GM19467 (cell line): Measurements from ENCODE around the gene PRR9.
A peak's percentile ranks its signal among the peaks of the same experiment; 100 is the strongest.
"Not testable (repeated sequence)": the region's sequence is repeated elsewhere in the genome, so short reads cannot be mapped to it uniquely, and the experiment has no call there.

Source experiments
- ATAC-seq: cut with Tn5 transposase; IDR thresholded peaks from one replicate; pipeline ENCODE4 v1.9.1; 2021; ENCODE audit warnings: mild to moderate bottlenecking, moderate library complexity; ENCODE audit not compliant: unreplicated experiment

Gene PRR9

DNA sequence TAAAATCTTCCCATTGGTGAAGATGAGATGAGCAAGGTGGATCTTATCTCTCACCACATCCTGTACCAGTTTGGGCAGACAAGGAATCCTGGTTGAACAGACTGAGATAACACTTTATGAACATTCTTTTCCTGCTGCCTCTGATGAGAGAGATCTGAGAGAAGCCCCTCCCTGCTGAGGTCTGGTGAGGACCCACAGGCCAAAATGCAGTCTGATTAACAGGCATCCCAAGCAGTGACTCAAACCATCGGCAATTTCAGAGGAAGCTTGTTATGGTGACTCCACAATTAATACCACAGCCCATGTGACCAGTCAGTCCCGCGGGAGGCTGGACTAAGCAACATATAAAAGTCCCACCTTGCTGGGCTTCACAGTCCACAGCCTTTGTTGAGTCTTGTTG, at the start of gene PRR9:
Gene PRR9 (plus strand): TSS at position 373 of the 400 bp plus-strand sequence. CDS start 561 bp downstream, outside the sequence.
- no peak for ATAC-seq

- no peak for ATAC-seq
Measured at GRCh38 chr1:153168686-153169085, 48.7 kb upstream of the PRR9 start.

DNA sequence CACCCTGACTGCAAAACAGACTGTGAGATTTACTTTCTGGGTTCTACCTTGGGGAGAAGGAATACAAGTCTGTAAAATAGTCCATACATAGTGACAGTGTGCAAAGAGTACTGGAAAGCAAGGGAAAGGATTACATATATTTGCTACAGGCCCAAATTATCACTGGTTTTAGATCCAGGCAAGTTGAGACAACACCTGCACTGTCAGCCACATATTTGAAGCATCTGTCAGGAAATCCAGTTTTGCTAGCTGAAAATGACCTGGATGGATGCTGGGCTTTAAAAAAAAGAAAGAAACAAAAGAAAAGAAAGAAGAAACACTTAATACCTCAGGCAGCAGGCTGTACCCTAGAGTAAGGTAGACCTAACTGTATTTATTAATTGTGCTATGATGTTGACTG, 42.8 kb upstream of the PRR9 start:
- no peak for ATAC-seq

- no peak for ATAC-seq
Measured at GRCh38 chr1:153178922-153179321, 38.5 kb upstream of the PRR9 start.

DNA sequence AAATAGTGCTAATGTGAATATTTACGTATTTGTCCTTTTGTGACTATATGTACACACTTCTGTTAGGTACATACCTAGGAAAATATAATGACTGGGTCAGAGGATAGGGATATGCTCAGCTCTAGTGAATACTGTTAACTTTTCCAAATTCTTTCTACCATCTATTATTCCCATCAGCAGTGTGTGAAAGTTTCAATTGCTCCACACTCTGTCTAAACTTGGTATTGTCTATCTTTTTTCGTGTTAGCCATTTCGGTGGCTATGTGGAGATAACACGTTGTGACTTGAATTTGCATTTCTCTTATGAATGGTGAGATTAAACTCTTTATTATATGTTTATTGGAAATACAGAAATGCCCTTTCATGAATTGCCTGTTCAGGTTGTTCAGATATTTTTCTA, 36.8 kb upstream of the PRR9 start:
- ATAC-seq = no peak

- not testable (repeated sequence) for ATAC-seq
Measured at GRCh38 chr1:153188301-153188700, 29.1 kb upstream of the PRR9 start.

DNA sequence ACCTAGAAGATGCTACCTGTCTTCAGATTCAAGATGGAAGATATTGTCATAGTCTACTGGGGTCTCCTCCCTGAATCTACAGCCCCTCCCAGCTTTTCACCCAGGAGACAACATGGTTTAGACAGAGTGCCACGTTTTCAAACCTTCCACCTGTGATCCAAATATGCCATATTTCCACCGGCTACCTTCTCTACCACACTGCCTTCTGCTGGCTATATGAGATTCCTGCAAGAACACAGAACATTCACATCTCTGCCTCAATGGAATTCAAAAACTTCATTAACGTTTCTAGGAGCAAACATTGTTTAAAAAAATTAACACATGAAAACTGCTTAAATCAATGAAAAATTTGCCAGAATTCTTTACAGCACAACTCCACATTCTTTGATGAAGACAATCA, 27.0 kb upstream of the PRR9 start:
- no peak for ATAC-seq

DNA sequence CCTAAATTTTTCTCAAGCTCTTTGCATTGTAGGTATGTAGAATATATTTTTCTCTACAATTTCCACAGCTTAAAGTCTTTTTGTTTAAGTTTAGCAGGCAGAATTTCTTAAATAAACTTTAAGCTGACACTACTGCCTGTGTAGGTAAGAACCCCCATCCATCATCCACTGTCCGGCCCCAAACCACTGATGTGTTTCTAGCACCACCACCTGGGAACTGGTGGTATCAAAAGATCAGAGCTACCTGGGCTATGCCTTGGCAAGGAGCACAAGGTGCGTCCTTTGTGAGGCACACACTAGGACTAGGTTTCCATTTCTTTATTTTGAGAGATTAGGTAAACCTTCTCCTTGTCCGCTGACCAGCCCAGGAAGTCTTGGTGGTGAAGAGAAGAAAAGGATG, 24.7 kb upstream of the PRR9 start:
- ATAC-seq = no peak

DNA sequence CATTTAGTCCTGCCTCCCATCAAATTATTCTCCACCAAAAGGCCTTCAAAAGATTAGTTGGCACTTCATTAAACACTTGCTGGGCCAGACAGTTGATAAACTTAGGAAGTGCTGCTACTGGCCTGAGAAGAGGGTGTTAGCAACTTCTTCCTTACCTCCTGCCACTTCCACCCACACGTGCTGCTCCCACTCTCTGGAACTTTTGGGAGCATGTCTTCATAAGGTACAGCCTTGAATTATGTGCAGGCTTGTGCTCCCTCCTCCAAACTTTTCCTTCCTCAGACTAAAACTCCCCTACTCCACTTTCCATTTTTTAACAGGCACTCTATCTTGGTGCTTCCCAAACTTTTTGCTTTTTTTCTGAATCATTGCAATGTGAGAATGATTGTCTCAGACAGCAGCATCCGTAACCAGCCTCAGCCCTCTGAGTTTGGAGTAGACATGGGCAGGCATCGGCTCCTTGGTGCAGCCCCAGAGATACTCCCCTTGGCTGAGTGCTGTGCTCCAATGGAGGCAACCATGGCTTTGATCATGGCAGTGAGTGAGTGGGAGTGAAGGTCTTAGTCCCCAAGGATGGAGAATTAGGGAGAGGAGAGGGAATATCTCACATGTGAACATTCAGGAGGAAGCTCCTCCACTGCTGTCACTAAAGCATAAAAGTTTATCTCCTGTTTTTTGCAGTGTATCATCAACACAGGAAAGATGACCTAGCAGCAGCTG, 22.9 kb upstream of the PRR9 start:
- ATAC-seq = no peak

GRCh38 chr1:153195216-153195615, 22.2 kb upstream of the PRR9 start:
- ATAC-seq = no peak

- ATAC-seq = no peak
Measured at GRCh38 chr1:153202006-153202405, 15.4 kb upstream of the PRR9 start.

DNA sequence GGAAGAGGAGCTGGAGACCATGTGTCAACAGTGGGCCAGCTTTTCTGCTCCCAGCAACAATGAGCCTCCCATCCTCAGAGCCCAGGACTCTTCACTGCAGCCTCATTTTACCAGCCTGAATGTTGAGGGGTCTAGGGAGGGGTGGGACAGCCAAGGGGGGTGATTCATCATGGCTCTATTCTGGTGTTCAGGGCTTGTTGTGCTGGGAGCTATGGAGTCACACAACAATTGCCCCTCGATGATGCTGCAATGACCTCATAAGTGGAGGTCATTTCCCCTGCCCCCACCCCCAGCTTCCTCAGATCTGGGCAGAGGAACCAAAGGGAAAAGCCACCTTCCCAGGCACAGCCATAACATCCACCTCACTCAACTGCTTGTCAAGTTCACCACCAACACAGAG, 14.3 kb upstream of the PRR9 start, which contains the start of gene LELP1:
Gene LELP1 (plus strand): TSS at position 301 of the 400 bp plus-strand sequence. CDS start 1,278 bp downstream, outside the sequence.
- no peak for ATAC-seq

GRCh38 chr1:153206631-153207030, 10.8 kb upstream of the PRR9 start:
- ATAC-seq = no peak

GRCh38 chr1:153210206-153210605, 7.2 kb upstream of the PRR9 start:
- ATAC-seq = no peak

GRCh38 chr1:153212201-153212600, 5.2 kb upstream of the PRR9 start:
- ATAC-seq = no peak

DNA sequence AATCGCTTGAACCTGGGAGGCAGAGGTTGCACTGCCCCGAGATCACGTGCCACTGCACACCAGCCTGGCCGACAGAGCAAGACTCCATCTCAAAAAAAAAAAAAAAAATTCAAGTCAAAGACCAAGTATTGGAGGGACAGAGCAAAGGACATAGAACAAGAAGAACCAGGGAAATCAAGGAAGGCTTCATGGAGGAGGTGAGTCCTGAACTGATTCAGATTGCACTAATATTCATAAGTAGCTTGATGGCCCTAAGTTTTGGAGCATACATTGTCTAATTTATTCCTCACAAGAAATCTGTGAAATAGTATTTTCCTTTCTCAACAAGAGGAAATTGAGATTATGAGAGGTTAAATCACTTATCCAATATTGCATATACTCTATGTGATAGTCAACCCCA, 3.9 kb upstream of the PRR9 start:
- no peak for ATAC-seq

GRCh38 chr1:153217744-153218416, 496 bp downstream of the PRR9 start:
- no peak for ATAC-seq

DNA sequence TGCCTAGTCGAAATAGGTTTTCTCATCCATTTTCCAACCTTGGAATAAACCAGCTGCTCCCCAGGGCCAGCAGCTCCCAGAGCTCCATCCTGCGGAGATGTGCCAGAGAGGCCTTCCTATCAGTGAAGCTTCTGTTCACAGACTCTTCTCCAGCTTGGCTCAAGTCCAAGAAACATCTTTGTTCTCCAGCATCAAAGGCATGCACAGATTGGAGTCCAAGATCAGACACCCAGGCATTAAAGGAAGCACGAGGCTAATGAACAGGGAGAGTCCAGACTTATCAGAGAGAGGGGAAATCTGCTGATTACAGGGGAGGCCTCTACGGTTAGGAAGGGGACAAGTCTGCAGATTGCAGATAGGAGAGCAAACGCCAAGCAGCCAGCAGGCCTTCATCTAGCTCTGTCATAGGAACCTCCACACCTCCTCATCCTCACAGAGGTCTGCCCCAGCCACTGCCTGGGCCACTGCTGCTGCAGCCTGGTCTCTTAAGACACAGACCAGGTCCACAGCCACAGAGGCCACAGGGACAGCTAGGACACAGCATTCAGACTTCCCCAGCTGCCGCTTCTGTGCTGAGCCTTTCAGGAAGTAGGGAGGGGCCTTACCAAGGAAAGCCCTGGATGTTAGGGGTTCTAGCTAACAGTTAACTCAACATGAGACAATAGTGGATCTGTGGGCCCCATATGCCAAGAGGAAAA, 3.4 kb downstream of the PRR9 start:
- ATAC-seq = no peak

GRCh38 chr1:153223040-153223891, 5.9 kb downstream of the PRR9 start:
- ATAC-seq = peak; percentile 79

GRCh38 chr1:153227810-153228209, 10.4 kb downstream of the PRR9 start:
- no peak for ATAC-seq

GRCh38 chr1:153228491-153228890, 11.1 kb downstream of the PRR9 start:
- no peak for ATAC-seq
